Measurements from ENCODE around the gene YIPF2. TPM values are rescaled to one million over a fixed set of nuclear protein-coding genes. Genes with fewer than 3 reads are reported as not detected.
A peak's percentile ranks its signal among the peaks of the same experiment; 100 is the strongest.

YIPF2 gene
- total RNA-seq, 1 donor from 2014 or later: 69.5 TPM

DNA sequence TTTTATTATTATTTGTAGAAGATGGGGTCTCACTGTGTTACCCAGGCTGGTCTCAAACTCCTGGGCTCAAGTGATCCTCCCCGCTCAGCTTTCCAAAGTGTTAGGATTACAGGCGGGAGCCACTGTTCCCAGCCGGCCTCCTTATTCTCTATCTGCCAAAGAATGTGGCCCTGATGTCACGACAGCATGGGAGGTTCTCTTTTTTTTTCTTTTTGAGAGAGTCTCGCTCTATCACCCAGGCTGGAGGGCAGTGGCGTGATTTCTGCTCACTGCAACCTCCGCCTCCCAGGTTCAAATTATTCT is 33.6 kb downstream of the YIPF2 start:
- H3K27ac Mint-ChIP-seq (ENCODE audit: unreplicated experiment): no peak overlapping the region
- no peaks in the 10 kb centered on the region for H3K9me3 Mint-ChIP-seq (ENCODE audit: unreplicated experiment)
- Histone ChIP-seq H2AFZ (ENCODE audit: low read depth, low read length) (no peak overlapping the region), H3K9me3 (ENCODE audit: insufficient read depth, low read depth, low read length) (no peaks in the 10 kb centered on the region), H3K4me3 (ENCODE audit: insufficient read depth, low read depth, low read length) (no peak overlapping the region), H3K79me2 (ENCODE audit: insufficient read depth, low read length) (peaks cover 77% of the 10 kb centered on the region), H3K36me3 (ENCODE audit: insufficient read depth, low read length) (no peaks in the 10 kb centered on the region), H3K9ac (ENCODE audit: low read length) (no peak overlapping the region), H3K27ac (ENCODE audit: low read depth, low read length) (no peak overlapping the region), H4K20me1 (ENCODE audit: insufficient read depth, low read length) (peaks cover 86% of the 10 kb centered on the region), H3K4me2 (ENCODE audit: low read length) (no peak overlapping the region), H3K4me1 (ENCODE audit: insufficient read depth, low read length) (peaks cover 13% of the 10 kb centered on the region), H3K27me3 (ENCODE audit: insufficient read depth, low read length) (no peaks in the 10 kb centered on the region)
- DNase-seq (ENCODE audit: low read depth): no peak
- no peaks in the 10 kb centered on the region for H3K27me3 Mint-ChIP-seq (ENCODE audit: low read depth, unreplicated experiment)
- no peak for TF ChIP-seq EZH2 (IDR thresholded peaks at IDR 0.05; ENCODE audit: insufficient read depth, low read length)
- TF ChIP-seq, protein P1, sequence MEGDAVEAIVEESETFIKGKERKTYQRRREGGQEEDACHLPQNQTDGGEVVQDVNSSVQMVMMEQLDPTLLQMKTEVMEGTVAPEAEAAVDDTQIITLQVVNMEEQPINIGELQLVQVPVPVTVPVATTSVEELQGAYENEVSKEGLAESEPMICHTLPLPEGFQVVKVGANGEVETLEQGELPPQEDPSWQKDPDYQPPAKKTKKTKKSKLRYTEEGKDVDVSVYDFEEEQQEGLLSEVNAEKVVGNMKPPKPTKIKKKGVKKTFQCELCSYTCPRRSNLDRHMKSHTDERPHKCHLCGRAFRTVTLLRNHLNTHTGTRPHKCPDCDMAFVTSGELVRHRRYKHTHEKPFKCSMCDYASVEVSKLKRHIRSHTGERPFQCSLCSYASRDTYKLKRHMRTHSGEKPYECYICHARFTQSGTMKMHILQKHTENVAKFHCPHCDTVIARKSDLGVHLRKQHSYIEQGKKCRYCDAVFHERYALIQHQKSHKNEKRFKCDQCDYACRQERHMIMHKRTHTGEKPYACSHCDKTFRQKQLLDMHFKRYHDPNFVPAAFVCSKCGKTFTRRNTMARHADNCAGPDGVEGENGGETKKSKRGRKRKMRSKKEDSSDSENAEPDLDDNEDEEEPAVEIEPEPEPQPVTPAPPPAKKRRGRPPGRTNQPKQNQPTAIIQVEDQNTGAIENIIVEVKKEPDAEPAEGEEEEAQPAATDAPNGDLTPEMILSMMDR (IDR thresholded peaks at IDR 0.05; ENCODE audit: insufficient read depth, low read depth, low read length): no peak
- no peak for FAIRE-seq
- H3K4me3 Mint-ChIP-seq (ENCODE audit: unreplicated experiment): no peak overlapping the region
- peaks cover 11% of the 10 kb centered on the region for H3K4me1 Mint-ChIP-seq (ENCODE audit: low read depth, unreplicated experiment)
- peaks cover 3% of the 10 kb centered on the region for H3K36me3 Mint-ChIP-seq (ENCODE audit: low read depth, unreplicated experiment)

DNA sequence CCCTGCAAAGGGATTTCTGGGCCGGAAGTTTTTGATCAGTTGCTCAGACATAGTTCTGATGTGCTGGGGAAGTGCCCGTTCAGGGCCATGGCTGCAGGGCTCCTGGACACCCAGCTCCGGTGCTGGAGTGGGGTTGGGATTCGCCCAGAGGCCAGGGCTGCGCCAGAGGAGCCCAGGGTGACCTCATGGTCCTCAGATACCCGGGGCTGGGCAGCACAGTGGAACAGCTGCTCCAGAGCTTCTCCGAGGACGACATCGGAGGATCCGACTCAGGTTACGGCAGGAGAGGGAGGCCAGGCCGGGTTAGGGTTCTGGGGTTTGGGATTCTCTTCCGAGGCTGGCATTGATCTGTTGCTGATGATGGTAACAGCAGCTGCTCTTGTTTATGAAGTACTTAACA is 36.2 kb downstream of the YIPF2 start:
- H3K9ac ChIP-seq (ENCODE audit: low read length): no peak overlapping the region
- H3K4me3 ChIP-seq (ENCODE audit: insufficient read depth, low read depth, low read length): no peak overlapping the region
- H3K27me3 Mint-ChIP-seq (ENCODE audit: low read depth, unreplicated experiment): no peaks in the 10 kb centered on the region
- peaks cover 3% of the 10 kb centered on the region for H3K36me3 Mint-ChIP-seq (ENCODE audit: low read depth, unreplicated experiment)
- H3K79me2 ChIP-seq (ENCODE audit: insufficient read depth, low read length): peaks cover 72% of the 10 kb centered on the region
- H4K20me1 ChIP-seq (ENCODE audit: insufficient read depth, low read length): peaks cover 85% of the 10 kb centered on the region
- peak overlapping the region; percentile 31 for H3K4me3 Mint-ChIP-seq (ENCODE audit: unreplicated experiment)
- no peaks in the 10 kb centered on the region for H3K9me3 ChIP-seq (ENCODE audit: insufficient read depth, low read depth, low read length)
- TF ChIP-seq, protein P1 (IDR thresholded peaks at IDR 0.05; ENCODE audit: insufficient read depth, low read depth, low read length): no peak
- no peak for TF ChIP-seq EZH2 (IDR thresholded peaks at IDR 0.05; ENCODE audit: insufficient read depth, low read length)
- FAIRE-seq: no peak
- no peak for DNase-seq (ENCODE audit: low read depth)
- H2AFZ ChIP-seq (ENCODE audit: low read depth, low read length): no peak overlapping the region
- no peak overlapping the region for H3K27ac Mint-ChIP-seq (ENCODE audit: unreplicated experiment)
- H3K4me2 ChIP-seq (ENCODE audit: low read length): no peak overlapping the region
- no peak overlapping the region for H3K27ac ChIP-seq (ENCODE audit: low read depth, low read length)
- peaks cover 15% of the 10 kb centered on the region for H3K4me1 Mint-ChIP-seq (ENCODE audit: low read depth, unreplicated experiment)
- H3K27me3 ChIP-seq (ENCODE audit: insufficient read depth, low read length): no peaks in the 10 kb centered on the region
- no peaks in the 10 kb centered on the region for H3K36me3 ChIP-seq (ENCODE audit: insufficient read depth, low read length)
- H3K4me1 ChIP-seq (ENCODE audit: insufficient read depth, low read length): peaks cover 11% of the 10 kb centered on the region
- no peaks in the 10 kb centered on the region for H3K9me3 Mint-ChIP-seq (ENCODE audit: unreplicated experiment)

DNA sequence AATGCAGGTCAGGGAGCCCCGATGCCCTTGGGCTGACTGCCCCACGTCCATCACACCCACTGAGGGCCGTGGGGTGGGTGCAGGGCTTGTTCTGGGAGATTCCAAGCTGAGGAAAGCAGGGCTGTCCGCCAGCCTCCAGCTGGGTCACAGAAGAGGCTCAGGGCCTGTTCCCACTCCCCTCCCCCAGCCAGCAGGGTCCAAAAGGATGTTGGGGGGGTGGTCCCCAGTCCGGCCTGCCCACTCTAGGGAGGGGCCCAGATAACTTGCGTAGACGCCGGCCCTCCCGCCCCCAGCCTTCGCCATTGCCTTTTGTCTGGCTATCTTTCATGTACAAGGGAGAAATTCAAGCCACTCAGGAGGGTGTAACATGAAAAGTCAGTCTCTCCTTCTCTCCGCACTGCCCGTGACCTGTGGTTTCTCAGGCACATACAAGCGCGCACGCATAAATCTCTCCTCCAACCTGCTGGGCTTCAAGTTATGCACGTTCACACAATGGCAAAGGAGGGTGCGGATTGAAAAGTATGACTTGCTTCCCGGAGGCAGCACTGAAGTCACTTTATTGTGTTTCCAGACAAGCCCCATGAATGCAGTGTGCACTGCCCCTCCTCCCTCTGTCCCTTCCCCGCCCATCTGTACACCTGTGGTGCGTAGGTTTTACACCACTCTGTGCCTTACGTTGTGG is 36.9 kb downstream of the YIPF2 start:
- no peak for TF ChIP-seq EZH2 (IDR thresholded peaks at IDR 0.05; ENCODE audit: insufficient read depth, low read length)
- TF ChIP-seq, protein P1 (IDR thresholded peaks at IDR 0.05; ENCODE audit: insufficient read depth, low read depth, low read length): no peak
- Histone ChIP-seq H3K27ac (ENCODE audit: low read depth, low read length) (no peak overlapping the region), H3K4me2 (ENCODE audit: low read length) (no peak overlapping the region), H3K9me3 (ENCODE audit: insufficient read depth, low read depth, low read length) (no peaks in the 10 kb centered on the region), H3K9ac (ENCODE audit: low read length) (no peak overlapping the region), H3K4me3 (ENCODE audit: insufficient read depth, low read depth, low read length) (no peak overlapping the region), H3K27me3 (ENCODE audit: insufficient read depth, low read length) (no peaks in the 10 kb centered on the region), H3K4me1 (ENCODE audit: insufficient read depth, low read length) (peaks cover 6% of the 10 kb centered on the region), H2AFZ (ENCODE audit: low read depth, low read length) (no peak overlapping the region), H3K36me3 (ENCODE audit: insufficient read depth, low read length) (no peaks in the 10 kb centered on the region), H3K79me2 (ENCODE audit: insufficient read depth, low read length) (peaks cover 72% of the 10 kb centered on the region), H4K20me1 (ENCODE audit: insufficient read depth, low read length) (peaks cover 85% of the 10 kb centered on the region)
- peaks cover 3% of the 10 kb centered on the region for H3K36me3 Mint-ChIP-seq (ENCODE audit: low read depth, unreplicated experiment)
- DNase-seq (ENCODE audit: low read depth) (no peak), FAIRE-seq (no peak)
- H3K27ac Mint-ChIP-seq (ENCODE audit: unreplicated experiment): no peak overlapping the region
- no peak overlapping the region for H3K4me3 Mint-ChIP-seq (ENCODE audit: unreplicated experiment)
- H3K27me3 Mint-ChIP-seq (ENCODE audit: low read depth, unreplicated experiment): no peaks in the 10 kb centered on the region
- peaks cover 13% of the 10 kb centered on the region for H3K4me1 Mint-ChIP-seq (ENCODE audit: low read depth, unreplicated experiment)
- no peaks in the 10 kb centered on the region for H3K9me3 Mint-ChIP-seq (ENCODE audit: unreplicated experiment)

Measured in astrocyte (in vitro differentiated cells and primary cell).